ENCODE measurements around the gene NKX1-1.

Gene NKX1-1

DNA sequence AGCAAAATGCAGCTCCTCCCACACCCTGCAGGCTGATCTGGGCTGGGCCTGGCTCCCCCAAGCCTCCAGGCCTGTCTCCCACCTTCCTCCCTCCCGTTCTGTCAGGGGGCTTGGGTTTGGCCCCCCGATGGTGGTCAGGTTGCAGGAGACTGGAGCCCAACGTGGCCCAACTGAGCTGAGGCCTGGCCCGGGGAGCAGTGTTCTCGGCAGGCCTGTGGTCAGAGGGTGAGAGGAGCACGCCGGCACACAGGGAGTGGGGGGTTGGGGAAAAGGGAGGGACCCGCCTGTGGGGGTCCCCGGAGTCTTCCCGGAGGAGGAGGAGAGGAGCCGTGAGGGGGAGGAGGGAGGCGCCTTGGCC, 43.2 kb upstream of the NKX1-1 start:
- Histone ChIP-seq H2AFZ (ENCODE audit: low read depth, low read length, severe bottlenecking) (no peak overlapping the region), H3K79me2 (ENCODE audit: insufficient read depth, low read length) (no peaks in the 10 kb centered on the region), H3K4me3 (ENCODE audit: insufficient read depth, low read length, poor library complexity, severe bottlenecking) (no peak overlapping the region), H3K9ac (ENCODE audit: low read length) (no peak overlapping the region), H3K36me3 (ENCODE audit: low read length) (no peaks in the 10 kb centered on the region), H3K27ac (ENCODE audit: low read depth, low read length) (no peak overlapping the region), H4K20me1 (ENCODE audit: low read depth, low read length) (no peaks in the 10 kb centered on the region), H3K27me3 (ENCODE audit: low read length) (no peaks in the 10 kb centered on the region), H3K9me2 (replicated peaks; ENCODE audit: insufficient read depth, low read length) (no peaks in the 10 kb centered on the region), H3K9me3 (ENCODE audit: insufficient read depth, low read length) (peaks cover 4% of the 10 kb centered on the region; the same call in 1 of the 2 replicates), H3K4me2 (ENCODE audit: low read depth, low read length, poor library complexity, severe bottlenecking) (no peak overlapping the region), H3F3A (ENCODE audit: insufficient read depth) (no peaks in the 10 kb centered on the region)
- TF ChIP-seq, protein P1, sequence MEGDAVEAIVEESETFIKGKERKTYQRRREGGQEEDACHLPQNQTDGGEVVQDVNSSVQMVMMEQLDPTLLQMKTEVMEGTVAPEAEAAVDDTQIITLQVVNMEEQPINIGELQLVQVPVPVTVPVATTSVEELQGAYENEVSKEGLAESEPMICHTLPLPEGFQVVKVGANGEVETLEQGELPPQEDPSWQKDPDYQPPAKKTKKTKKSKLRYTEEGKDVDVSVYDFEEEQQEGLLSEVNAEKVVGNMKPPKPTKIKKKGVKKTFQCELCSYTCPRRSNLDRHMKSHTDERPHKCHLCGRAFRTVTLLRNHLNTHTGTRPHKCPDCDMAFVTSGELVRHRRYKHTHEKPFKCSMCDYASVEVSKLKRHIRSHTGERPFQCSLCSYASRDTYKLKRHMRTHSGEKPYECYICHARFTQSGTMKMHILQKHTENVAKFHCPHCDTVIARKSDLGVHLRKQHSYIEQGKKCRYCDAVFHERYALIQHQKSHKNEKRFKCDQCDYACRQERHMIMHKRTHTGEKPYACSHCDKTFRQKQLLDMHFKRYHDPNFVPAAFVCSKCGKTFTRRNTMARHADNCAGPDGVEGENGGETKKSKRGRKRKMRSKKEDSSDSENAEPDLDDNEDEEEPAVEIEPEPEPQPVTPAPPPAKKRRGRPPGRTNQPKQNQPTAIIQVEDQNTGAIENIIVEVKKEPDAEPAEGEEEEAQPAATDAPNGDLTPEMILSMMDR (IDR thresholded peaks at IDR 0.05; ENCODE audit: insufficient read depth, low read length, poor library complexity, severe bottlenecking): no peak
- TF ChIP-seq EZH2phosphoT487 (conservative IDR thresholded peaks at IDR 0.05; ENCODE audit: low read length): no peak

DNA sequence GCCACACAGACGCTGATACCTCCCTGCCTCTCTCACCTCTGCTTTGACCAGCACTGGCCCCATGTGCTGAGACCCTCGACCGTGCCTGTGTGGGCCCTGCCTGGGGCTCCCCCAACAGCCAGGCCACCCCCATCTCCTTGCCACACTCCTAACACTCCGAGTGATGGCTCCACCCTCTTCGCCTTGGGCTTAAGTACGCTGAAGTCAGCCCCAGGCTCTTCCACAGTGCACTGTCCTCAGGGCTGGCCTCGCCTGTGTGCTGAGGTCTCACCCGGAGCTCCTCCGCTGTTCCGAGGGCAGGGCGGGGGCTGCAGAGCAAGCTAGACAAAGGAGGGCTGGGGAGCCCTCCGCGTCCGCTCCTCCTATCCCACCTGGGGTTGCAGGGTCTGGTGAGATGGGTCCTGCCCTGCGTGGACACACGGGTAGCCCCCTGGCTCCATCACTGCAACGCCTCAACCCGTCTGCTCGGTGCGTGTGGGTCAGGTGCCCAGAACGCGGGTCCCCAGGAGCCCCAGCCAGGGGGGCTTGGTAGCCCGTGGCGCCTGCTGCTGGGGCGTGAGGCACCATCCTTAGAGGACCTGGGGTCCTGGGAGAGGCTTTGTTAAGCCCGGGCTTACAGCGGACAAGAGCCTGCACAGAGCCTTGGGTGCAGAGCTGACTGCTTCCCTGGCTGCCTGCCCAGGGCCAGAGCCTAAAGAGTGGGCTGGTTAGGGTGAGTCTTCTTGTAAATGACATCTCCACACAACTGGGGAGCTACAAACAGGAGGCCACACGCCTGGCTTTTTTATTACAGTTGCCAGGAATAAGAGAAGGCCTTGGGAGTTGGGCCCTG, 42.6 kb upstream of the NKX1-1 start:
- H2AFZ ChIP-seq (ENCODE audit: low read depth, low read length, severe bottlenecking): no peak overlapping the region
- no peak for TF ChIP-seq EZH2phosphoT487 (conservative IDR thresholded peaks at IDR 0.05; ENCODE audit: low read length)
- TF ChIP-seq, protein P1 (IDR thresholded peaks at IDR 0.05; ENCODE audit: insufficient read depth, low read length, poor library complexity, severe bottlenecking): no peak
- peaks cover 3% of the 10 kb centered on the region; the same call in 1 of the 2 replicates for H3K9me3 ChIP-seq (ENCODE audit: insufficient read depth, low read length)
- H3K9ac ChIP-seq (ENCODE audit: low read length): no peak overlapping the region
- no peaks in the 10 kb centered on the region for H3K36me3 ChIP-seq (ENCODE audit: low read length)
- H3K9me2 ChIP-seq (replicated peaks; ENCODE audit: insufficient read depth, low read length): no peaks in the 10 kb centered on the region
- H3K4me3 ChIP-seq (ENCODE audit: insufficient read depth, low read length, poor library complexity, severe bottlenecking): no peak overlapping the region
- no peaks in the 10 kb centered on the region for H3F3A ChIP-seq (ENCODE audit: insufficient read depth)
- no peak overlapping the region for H3K4me2 ChIP-seq (ENCODE audit: low read depth, low read length, poor library complexity, severe bottlenecking)
- no peak overlapping the region for H3K27ac ChIP-seq (ENCODE audit: low read depth, low read length)
- H4K20me1 ChIP-seq (ENCODE audit: low read depth, low read length): no peaks in the 10 kb centered on the region
- H3K27me3 ChIP-seq (ENCODE audit: low read length): no peaks in the 10 kb centered on the region
- H3K79me2 ChIP-seq (ENCODE audit: insufficient read depth, low read length): no peaks in the 10 kb centered on the region

DNA sequence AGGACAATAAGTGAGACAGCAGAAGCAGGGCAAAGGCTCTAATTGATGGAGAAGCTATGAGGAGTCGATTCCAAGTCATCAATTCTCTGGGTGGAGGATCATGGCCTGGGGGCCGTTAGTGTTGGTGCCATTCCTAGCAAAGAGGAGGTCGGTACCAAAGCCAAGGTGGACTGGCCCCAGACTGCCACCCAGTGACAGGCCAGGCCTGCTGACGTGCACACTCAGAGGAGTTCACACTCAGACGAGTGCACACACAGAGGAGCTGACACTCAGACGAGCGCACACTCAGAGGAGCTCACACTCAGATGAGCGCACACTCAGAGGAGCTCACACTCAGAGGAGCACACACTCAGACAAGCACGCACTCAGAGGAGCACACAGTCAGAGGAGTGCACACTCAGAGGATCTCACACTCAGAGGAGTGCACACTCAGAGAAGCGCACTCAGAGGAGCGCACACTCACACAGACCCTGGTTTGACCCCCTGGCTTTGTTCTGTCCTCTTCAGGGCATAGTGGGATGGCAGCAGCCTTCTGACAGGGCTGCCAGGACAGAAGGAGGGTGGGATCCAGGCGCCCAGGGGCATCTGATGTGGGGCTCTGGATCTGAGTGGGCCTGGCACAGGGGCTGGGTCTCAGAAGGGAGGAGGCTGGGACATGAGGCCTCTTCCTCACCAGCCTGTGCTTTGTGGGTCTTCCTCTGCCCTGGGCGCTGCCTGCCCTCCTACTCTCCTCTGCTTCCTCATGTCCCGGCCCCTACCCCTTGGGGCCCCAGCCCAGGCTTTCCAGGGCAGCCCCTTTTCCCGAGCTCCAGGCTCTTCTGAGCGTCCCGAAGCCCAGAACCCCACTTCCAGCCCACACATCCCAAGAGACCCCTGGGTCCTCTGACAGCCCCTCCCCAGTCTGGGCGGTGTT, 41.7 kb upstream of the NKX1-1 start:
- Histone ChIP-seq H3K9me3 (ENCODE audit: insufficient read depth, low read length) (no peaks in the 10 kb centered on the region), H3K9me2 (replicated peaks; ENCODE audit: insufficient read depth, low read length) (no peaks in the 10 kb centered on the region), H3K4me2 (ENCODE audit: low read depth, low read length, poor library complexity, severe bottlenecking) (no peak overlapping the region), H4K20me1 (ENCODE audit: low read depth, low read length) (no peaks in the 10 kb centered on the region), H3K27me3 (ENCODE audit: low read length) (no peaks in the 10 kb centered on the region), H3F3A (ENCODE audit: insufficient read depth) (no peaks in the 10 kb centered on the region), H2AFZ (ENCODE audit: low read depth, low read length, severe bottlenecking) (no peak overlapping the region), H3K9ac (ENCODE audit: low read length) (no peak overlapping the region), H3K27ac (ENCODE audit: low read depth, low read length) (no peak overlapping the region), H3K79me2 (ENCODE audit: insufficient read depth, low read length) (no peaks in the 10 kb centered on the region), H3K36me3 (ENCODE audit: low read length) (no peaks in the 10 kb centered on the region), H3K4me3 (ENCODE audit: insufficient read depth, low read length, poor library complexity, severe bottlenecking) (no peak overlapping the region)
- TF ChIP-seq EZH2phosphoT487 (conservative IDR thresholded peaks at IDR 0.05; ENCODE audit: low read length): no peak
- TF ChIP-seq, protein P1 (IDR thresholded peaks at IDR 0.05; ENCODE audit: insufficient read depth, low read length, poor library complexity, severe bottlenecking): no peak
